Middle frontal gyrus (tissue), 1 donor: ENCODE measurements around the gene TTC39B.
"Not testable (repeated sequence)": the region's sequence is repeated elsewhere in the genome, so short reads cannot be mapped to it uniquely, and the experiment has no call there.

Experiments used
- DNase-seq: peaks from one replicate; pipeline ENCODE4 v3.0.0-alpha.2; 2015; ENCODE audit warnings: low spot score; ENCODE audit errors: extremely low spot score

The TTC39B gene

GRCh38 chr9:15268317-15268716 is 38.7 kb downstream of the TTC39B start:
- DNase-seq = no peak

DNA sequence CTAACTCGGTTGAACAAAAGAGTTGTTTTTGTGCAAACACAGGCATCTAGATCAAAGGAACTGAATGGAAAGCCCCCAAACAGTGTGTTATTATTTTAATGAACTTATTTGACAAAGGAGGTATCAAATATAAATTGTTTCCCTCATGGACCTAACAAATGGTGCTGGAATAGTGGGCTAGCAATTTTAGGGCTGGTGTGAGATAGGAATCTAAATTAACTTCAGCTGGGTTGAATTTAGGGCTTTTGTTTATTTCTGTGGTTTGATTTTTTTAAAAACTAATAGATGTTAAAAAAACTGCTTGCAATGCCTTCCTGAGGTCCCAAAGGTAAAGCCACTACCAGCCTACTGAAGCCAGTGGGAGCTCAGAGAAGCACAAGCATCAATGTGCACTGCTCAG is 42.1 kb downstream of the TTC39B start:
- no peak for DNase-seq

DNA sequence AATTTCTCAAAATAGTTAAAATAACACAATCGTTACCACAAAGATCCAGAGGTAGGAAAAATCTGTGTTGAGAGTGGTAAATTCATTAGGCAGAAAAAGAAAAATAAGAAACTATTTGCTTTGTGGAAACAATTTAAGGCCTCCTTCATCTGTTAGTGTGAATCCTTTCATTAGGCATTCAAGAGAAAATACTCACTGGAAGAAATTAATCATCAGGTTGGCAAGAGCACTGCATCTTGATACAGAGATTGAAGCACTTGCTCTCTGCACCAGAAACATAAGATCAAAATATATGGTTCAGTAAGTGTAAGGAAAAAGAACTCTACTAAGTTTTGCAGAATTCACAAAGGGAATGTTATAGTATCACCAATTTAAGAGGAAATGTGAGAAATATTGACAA is 44.4 kb downstream of the TTC39B start:
- DNase-seq = no peak

DNA sequence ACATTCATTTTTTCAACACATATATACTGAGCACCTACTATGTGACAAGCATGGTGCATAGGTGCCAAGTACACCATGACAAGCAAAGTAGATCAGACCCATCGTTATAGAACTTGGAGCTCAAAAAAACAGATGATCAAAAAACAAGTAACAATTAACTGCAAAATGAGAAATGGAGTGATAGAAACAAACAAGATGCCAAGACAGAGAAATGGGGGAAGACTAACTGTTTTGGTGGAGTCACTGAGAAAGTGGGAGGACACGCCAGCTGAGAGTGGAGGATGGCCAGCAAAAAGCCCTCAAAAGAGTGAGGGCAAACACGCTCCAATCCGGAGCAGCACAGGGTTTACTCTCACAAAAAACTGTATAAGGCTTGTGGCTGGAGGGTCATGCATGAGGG is 50.6 kb downstream of the TTC39B start:
- no peak for DNase-seq

DNA sequence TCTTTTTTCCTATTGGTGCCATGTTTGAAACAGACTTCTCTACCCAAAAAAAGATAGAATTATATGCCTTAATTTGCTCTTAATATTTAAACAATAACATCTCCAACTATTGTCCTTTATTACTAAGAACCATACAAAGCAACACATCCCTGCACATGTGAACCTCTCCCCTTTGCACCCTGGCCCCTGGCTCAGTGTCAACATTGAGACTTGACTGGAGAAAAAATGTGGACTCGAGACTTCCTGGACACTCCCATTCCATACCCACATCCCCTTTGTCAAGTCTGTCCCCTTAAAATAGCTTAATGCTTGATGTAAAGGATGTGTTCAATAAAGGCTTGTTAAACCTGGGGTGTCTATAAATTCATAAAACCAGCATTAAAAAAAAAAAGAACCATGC is 53.2 kb downstream of the TTC39B start:
- DNase-seq = no peak

GRCh38 chr9:15253197-15253596 is 53.8 kb downstream of the TTC39B start:
- no peak for DNase-seq

DNA sequence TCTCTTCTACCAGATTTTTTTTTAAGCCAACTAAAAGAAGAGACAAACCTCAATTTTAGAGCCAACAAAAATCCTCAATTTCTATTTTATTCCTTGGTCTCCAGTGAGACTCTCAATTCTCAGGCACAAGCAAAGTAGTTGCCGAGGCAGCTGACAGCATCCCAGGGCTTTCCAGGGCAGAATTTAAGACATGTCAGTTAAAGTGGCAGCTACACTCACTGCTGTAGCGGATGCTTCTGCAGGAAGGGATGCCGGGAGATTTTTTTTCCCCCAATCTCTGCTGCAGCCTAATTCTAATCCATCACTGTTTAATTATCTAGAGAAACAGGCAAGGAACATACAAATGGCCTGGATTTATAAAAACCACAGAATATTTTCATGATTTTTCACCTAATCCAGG is 57.0 kb downstream of the TTC39B start:
- DNase-seq = no peak

- no peak for DNase-seq
Observed at GRCh38 chr9:15249042-15249818, 57.8 kb downstream of the TTC39B start.

DNA sequence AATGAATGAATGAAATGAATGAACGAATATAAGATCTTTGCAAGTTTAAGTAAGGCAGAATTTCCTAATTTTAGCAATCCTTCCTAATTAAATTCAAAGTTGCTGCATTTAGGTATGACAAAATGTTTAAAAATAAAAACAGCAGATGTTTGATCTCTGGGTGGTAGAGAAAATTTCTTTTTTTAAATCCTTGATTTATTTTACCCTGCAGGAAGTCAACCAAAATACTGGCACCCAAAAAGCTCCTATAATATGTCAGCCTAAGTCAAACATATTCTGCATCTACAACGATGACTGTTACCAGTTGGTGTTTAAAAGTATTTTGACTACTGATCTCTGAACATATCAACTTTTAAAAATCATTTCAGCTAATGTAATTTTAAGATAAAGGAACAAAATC is 58.4 kb downstream of the TTC39B start:
- no peak for DNase-seq

- no peak for DNase-seq
Observed at GRCh38 chr9:15248081-15248480, 58.9 kb downstream of the TTC39B start.

DNA sequence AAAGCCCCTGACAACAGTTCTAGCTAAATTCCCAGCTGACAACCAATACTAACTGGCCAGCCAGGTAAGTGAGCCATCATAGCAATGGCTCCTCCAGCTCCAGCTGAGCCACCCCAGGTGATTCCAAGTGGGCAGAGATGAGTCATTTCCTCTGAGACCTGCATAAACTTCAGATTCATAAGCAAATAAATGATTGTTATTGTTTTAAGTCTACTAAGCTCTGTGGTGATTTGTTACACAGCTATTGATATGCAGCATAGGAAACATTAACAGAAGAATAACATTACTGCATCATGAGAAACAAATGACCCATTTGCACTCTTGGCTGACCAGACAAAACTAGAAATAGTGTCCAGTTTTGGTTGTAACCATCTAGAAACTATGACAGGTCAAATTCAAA is 60.3 kb downstream of the TTC39B start:
- no peak for DNase-seq

DNA sequence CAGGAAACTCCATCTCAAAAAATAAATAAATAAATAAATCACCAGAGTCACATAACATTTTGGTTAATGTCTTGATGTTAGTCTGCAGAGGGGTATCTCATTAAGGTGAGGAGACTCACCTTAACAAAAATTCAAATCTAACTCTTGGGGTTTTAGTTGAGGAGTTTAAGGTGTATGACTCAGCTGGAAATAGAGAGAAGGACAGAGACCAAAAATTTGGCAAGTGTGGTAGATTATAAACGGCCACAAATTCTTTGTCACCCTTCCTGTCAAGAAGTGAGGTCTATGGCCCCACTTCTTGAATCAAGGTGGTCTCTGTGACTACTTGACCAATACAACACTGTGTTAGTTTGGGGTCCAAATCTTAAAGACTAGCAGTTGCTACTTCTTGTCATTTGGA is 60.8 kb downstream of the TTC39B start:
- DNase-seq = no peak

GRCh38 chr9:15244001-15244441 is 63.0 kb downstream of the TTC39B start:
- no peak for DNase-seq

- no peak for DNase-seq
Observed at GRCh38 chr9:15243081-15243480, 63.9 kb downstream of the TTC39B start.

- no peak for DNase-seq
Observed at GRCh38 chr9:15240927-15241326, 66.1 kb downstream of the TTC39B start.

DNA sequence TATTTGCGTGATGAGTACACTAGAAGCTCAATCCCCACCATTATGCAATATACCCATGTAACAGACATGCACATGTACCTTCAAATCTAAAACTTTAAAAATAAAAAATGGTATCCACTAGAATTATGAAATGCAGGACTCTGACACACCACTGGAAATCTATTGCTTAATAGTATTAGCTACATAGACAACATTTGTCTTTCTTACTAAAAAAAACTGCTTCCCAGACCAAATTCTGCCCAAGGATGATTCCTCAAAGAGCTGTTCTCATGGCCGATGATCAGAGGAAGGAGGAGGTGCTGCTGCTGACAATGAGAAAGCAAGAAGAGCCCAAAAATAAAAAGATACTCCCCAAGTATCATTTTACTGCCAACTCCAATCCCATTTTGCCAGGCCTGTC is 67.2 kb downstream of the TTC39B start:
- DNase-seq = no peak

GRCh38 chr9:15238646-15239045 is 68.4 kb downstream of the TTC39B start:
- DNase-seq = no peak

DNA sequence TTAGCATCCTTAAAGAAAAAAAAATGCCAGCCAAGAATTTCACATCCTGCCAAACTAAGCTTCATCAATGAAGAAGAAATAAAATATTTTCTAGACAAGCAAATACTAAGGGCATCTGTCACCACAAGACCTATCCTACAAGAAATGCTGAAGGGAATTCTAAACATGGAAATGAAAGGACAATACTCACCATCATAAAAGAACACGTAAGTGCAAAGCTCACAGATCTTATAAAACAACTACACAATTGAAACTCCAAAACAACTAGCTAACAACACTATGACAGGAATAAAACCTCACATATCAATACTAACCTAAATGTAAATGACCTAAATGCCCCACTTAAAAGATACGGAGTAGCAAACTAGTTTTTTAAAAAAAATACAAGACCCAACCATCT is 71.4 kb downstream of the TTC39B start:
- DNase-seq = no peak

- DNase-seq = not testable (repeated sequence)
Observed at GRCh38 chr9:15233941-15234490, 73.0 kb downstream of the TTC39B start.

GRCh38 chr9:15232706-15233280 is 74.2 kb downstream of the TTC39B start:
- DNase-seq = not testable (repeated sequence)

- no peak for DNase-seq
Observed at GRCh38 chr9:15231788-15232635, 75.0 kb downstream of the TTC39B start.

DNA sequence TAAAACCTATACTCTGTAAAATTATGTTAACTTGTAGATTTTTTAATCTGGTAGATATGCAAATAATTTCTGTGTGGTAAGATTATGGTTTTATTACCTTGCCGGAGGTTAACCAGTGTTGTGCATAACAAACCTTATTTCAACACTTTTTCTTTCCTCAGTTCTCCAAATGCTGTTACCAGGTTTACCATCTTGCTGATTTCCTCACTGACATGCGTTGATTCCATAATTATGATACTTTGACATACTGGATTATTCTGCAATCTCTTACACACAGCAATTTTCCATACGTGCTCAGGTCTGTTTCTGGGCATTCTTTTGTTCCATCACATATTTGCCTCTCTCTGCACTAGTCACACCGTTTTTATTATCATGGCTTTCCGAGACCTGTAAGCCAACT is 77.6 kb downstream of the TTC39B start:
- no peak for DNase-seq
